Central memory CD8-positive, alpha-beta T cell (primary cell): ENCODE measurements around the gene HMOX2.

Source experiments
- ATAC-seq: fragments of 150-1000 bp; cut with Tn5 transposase; replicated peaks from 2 replicates; pipeline ENCODE4 v1.10.0; 2022; ENCODE audit warnings: mild to moderate bottlenecking, moderate FRiP score, moderate number of reproducible peaks; ENCODE audit not compliant: poor library complexity, severe bottlenecking; ENCODE audit errors: extremely low read depth
- DNase-seq, 2 donors: peaks; one replicate each; pipeline ENCODE4 v3.0.0; 2021; ENCODE audit warnings: low spot score in 2 of 2
- H3K27ac Mint-ChIP-seq: one replicate; pipeline ENCODE4 v1.8.0; 2022; ENCODE audit warnings: low read depth, mild to moderate bottlenecking, moderate library complexity, mixed read lengths
- H3K27me3 Mint-ChIP-seq: one replicate; pipeline ENCODE4 v1.8.0; 2022; ENCODE audit warnings: mixed read lengths
- H3K36me3 Mint-ChIP-seq: one replicate; pipeline ENCODE4 v1.8.0; 2022; ENCODE audit warnings: mild to moderate bottlenecking, moderate library complexity, mixed read lengths; ENCODE audit not compliant: insufficient read depth
- H3K4me1 Mint-ChIP-seq: one replicate; pipeline ENCODE4 v1.8.0; 2022; ENCODE audit warnings: mixed read lengths
- H3K4me3 Mint-ChIP-seq: one replicate; pipeline ENCODE4 v1.8.0; 2022; ENCODE audit warnings: mild to moderate bottlenecking, moderate library complexity, mixed read lengths
- H3K9me3 Mint-ChIP-seq: one replicate; pipeline ENCODE4 v1.8.0; 2022; ENCODE audit warnings: mixed read lengths

Gene HMOX2

GRCh38 chr16:4511441-4512082 lies 35.4 kb downstream of the HMOX2 start:
- peaks cover 49% of the 10 kb centered on the region for H3K4me1 Mint-ChIP-seq
- no peak for ATAC-seq
- H3K27ac Mint-ChIP-seq = peak overlapping the region; percentile 87

GRCh38 chr16:4512473-4512872 lies 36.3 kb downstream of the HMOX2 start:
- Mint-ChIP-seq H3K27me3 (no peaks in the 10 kb centered on the region), H3K4me3 (no peak overlapping the region), H3K27ac (peak overlapping the region; percentile 87), H3K36me3 (peaks cover 33% of the 10 kb centered on the region), H3K4me1 (peaks cover 49% of the 10 kb centered on the region), H3K9me3 (no peaks in the 10 kb centered on the region)
- no peak for ATAC-seq
- no peak for DNase-seq

More at GRCh38 chr16:4511441-4512082, 35.4 kb downstream of the HMOX2 start:
- Mint-ChIP-seq H3K4me3 (no peak overlapping the region), H3K36me3 (peaks cover 39% of the 10 kb centered on the region), H3K27me3 (no peaks in the 10 kb centered on the region), H3K9me3 (no peaks in the 10 kb centered on the region)
- no peak for DNase-seq

- DNase-seq (no peak), ATAC-seq (no peak)
- Mint-ChIP-seq H3K27me3 (no peaks in the 10 kb centered on the region), H3K9me3 (no peaks in the 10 kb centered on the region), H3K36me3 (peaks cover 27% of the 10 kb centered on the region), H3K4me3 (no peak overlapping the region), H3K27ac (peak overlapping the region; percentile 94), H3K4me1 (peaks cover 44% of the 10 kb centered on the region)
Observed at GRCh38 chr16:4513086-4513860, 37.1 kb downstream of the HMOX2 start.

- Mint-ChIP-seq H3K4me3 (no peak overlapping the region), H3K27me3 (no peaks in the 10 kb centered on the region), H3K9me3 (no peaks in the 10 kb centered on the region), H3K36me3 (peaks cover 27% of the 10 kb centered on the region), H3K27ac (peak overlapping the region; percentile 94), H3K4me1 (peaks cover 44% of the 10 kb centered on the region)
- ATAC-seq = no peak
- no peak for DNase-seq
Observed at GRCh38 chr16:4513881-4514280, 37.7 kb downstream of the HMOX2 start.

GRCh38 chr16:4514606-4515005 lies 38.4 kb downstream of the HMOX2 start:
- Mint-ChIP-seq H3K27ac (peak overlapping the region; percentile 94), H3K9me3 (no peaks in the 10 kb centered on the region), H3K27me3 (no peaks in the 10 kb centered on the region), H3K36me3 (peaks cover 21% of the 10 kb centered on the region), H3K4me1 (peaks cover 44% of the 10 kb centered on the region), H3K4me3 (peak overlapping the region; percentile 65)
- DNase-seq = no peak
- ATAC-seq = no peak

- peaks cover 43% of the 10 kb centered on the region for H3K4me1 Mint-ChIP-seq
- no peaks in the 10 kb centered on the region for H3K9me3 Mint-ChIP-seq
- ATAC-seq = peak; percentile 55
- H3K27me3 Mint-ChIP-seq = no peaks in the 10 kb centered on the region
- no peak for DNase-seq
- H3K4me3 Mint-ChIP-seq = peak overlapping the region; percentile 65
- peak overlapping the region; percentile 94 for H3K27ac Mint-ChIP-seq
- H3K36me3 Mint-ChIP-seq = peaks cover 15% of the 10 kb centered on the region
Observed at GRCh38 chr16:4515611-4516233, 39.5 kb downstream of the HMOX2 start.

- H3K36me3 Mint-ChIP-seq = peaks cover 7% of the 10 kb centered on the region
- DNase-seq (no peak), ATAC-seq (no peak)
- peaks cover 30% of the 10 kb centered on the region for H3K4me1 Mint-ChIP-seq
- no peaks in the 10 kb centered on the region for H3K9me3 Mint-ChIP-seq
- H3K4me3 Mint-ChIP-seq = no peak overlapping the region
- peak overlapping the region; percentile 69 for H3K27ac Mint-ChIP-seq
- no peaks in the 10 kb centered on the region for H3K27me3 Mint-ChIP-seq
Observed at GRCh38 chr16:4517812-4518680, 41.8 kb downstream of the HMOX2 start.

- DNase-seq (no peak), ATAC-seq (no peak)
- no peak overlapping the region for H3K4me3 Mint-ChIP-seq
- no peaks in the 10 kb centered on the region for H3K9me3 Mint-ChIP-seq
- H3K36me3 Mint-ChIP-seq = peaks cover 7% of the 10 kb centered on the region
- H3K27me3 Mint-ChIP-seq = no peaks in the 10 kb centered on the region
- no peak overlapping the region for H3K27ac Mint-ChIP-seq
- H3K4me1 Mint-ChIP-seq = peaks cover 24% of the 10 kb centered on the region
Observed at GRCh38 chr16:4519274-4520058, 43.3 kb downstream of the HMOX2 start.

- H3K27me3 Mint-ChIP-seq = no peaks in the 10 kb centered on the region
- ATAC-seq = no peak
- no peak overlapping the region for H3K4me3 Mint-ChIP-seq
- peaks cover 12% of the 10 kb centered on the region for H3K4me1 Mint-ChIP-seq
- H3K36me3 Mint-ChIP-seq = peaks cover 8% of the 10 kb centered on the region
- H3K9me3 Mint-ChIP-seq = no peaks in the 10 kb centered on the region
- H3K27ac Mint-ChIP-seq = peak overlapping the region; percentile 70
- DNase-seq = no peak
Observed at GRCh38 chr16:4520913-4521312, 44.7 kb downstream of the HMOX2 start.

GRCh38 chr16:4522051-4522581 lies 45.9 kb downstream of the HMOX2 start:
- H3K4me3 Mint-ChIP-seq = no peak overlapping the region
- H3K9me3 Mint-ChIP-seq = no peaks in the 10 kb centered on the region
- H3K27me3 Mint-ChIP-seq = no peaks in the 10 kb centered on the region
- no peak for ATAC-seq
- peaks cover 8% of the 10 kb centered on the region for H3K4me1 Mint-ChIP-seq
- H3K27ac Mint-ChIP-seq = no peak overlapping the region
- no peak for DNase-seq
- peaks cover 10% of the 10 kb centered on the region for H3K36me3 Mint-ChIP-seq

GRCh38 chr16:4523686-4524085 lies 47.5 kb downstream of the HMOX2 start:
- H3K27me3 Mint-ChIP-seq = no peaks in the 10 kb centered on the region
- H3K36me3 Mint-ChIP-seq = peaks cover 9% of the 10 kb centered on the region
- no peaks in the 10 kb centered on the region for H3K9me3 Mint-ChIP-seq
- H3K4me1 Mint-ChIP-seq = peaks cover 8% of the 10 kb centered on the region
- peak overlapping the region; percentile 37 for H3K27ac Mint-ChIP-seq
- ATAC-seq (no peak), DNase-seq (no peak)
- no peak overlapping the region for H3K4me3 Mint-ChIP-seq
